ENCODE results near the gene CDH5. TPM values are rescaled to one million over a fixed set of nuclear protein-coding genes. Genes with fewer than 3 reads are reported as not detected.

CDH5 gene
- total and polyA plus RNA-seq, 12 donors = 39.4 to 81.2 (median 52.9) TPM

DNA sequence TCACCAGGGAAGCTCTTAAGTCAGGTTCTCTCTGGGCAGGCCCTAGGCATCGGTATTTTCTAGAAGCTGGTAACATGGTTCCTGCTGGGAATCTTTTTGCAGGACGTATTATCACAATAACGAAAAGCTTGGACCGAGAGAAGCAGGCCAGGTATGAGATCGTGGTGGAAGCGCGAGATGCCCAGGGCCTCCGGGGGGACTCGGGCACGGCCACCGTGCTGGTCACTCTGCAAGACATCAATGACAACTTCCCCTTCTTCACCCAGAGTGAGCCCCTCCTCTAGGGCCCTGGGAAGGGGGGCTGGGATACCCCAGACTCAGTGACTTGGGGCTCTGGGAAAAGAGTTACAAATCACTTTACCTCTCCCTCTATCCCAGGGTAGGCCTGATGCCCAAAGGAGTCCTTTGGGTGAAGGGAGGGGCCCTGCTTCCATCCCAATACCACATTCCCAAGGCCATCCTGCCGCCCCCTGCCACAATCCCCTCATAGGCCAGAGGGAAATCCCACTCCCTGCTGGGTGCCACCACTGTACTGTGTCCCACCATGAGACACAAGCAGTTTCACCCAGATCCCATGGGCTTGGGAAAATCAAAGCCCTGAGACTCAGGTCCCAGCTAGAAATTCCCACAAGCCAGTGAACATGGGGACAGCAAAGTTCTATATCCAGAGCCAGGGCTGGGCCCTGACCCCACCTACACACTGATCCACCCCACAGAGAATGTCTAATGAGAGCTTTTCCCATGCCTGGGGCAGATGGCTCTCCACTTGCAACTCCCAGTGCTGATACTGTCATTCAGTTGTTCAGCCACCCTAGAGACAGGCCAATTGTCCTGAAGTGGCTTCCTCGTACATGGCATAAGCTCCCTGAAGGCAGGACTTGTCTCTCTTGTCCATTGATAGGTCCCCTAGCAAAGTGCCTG, 23.0 kb downstream of the CDH5 start:
- TF ChIP-seq, protein P1, sequence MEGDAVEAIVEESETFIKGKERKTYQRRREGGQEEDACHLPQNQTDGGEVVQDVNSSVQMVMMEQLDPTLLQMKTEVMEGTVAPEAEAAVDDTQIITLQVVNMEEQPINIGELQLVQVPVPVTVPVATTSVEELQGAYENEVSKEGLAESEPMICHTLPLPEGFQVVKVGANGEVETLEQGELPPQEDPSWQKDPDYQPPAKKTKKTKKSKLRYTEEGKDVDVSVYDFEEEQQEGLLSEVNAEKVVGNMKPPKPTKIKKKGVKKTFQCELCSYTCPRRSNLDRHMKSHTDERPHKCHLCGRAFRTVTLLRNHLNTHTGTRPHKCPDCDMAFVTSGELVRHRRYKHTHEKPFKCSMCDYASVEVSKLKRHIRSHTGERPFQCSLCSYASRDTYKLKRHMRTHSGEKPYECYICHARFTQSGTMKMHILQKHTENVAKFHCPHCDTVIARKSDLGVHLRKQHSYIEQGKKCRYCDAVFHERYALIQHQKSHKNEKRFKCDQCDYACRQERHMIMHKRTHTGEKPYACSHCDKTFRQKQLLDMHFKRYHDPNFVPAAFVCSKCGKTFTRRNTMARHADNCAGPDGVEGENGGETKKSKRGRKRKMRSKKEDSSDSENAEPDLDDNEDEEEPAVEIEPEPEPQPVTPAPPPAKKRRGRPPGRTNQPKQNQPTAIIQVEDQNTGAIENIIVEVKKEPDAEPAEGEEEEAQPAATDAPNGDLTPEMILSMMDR (IDR thresholded peaks at IDR 0.05) = no peak
- Histone ChIP-seq H3K4me3 (no peak overlapping the region), H3K36me3 (peaks cover 0 to 81% (median 6%) of the 10 kb centered on the region in 9 donors), H3K4me1 (peaks cover 0 to 59% (median 15%) of the 10 kb centered on the region in 9 donors), H3K9me3 (peaks cover 0 to 5% (median 0%) of the 10 kb centered on the region in 11 donors), H3K27me3 (no peaks in the 10 kb centered on the region), H3K27ac (no peak overlapping the region)
- WGBS, 2 donors = 95% methylated on average over 13 of the region's 13 CpGs
- intact Hi-C loops (cut with DNase I) = loop anchor here in 1 of 10 donors (10.0 kb wide), 1 partner anchor 1165 kb away; no protein-coding TSS in a partner anchor
- ATAC-seq (no peak), DNase-seq (no peak)

DNA sequence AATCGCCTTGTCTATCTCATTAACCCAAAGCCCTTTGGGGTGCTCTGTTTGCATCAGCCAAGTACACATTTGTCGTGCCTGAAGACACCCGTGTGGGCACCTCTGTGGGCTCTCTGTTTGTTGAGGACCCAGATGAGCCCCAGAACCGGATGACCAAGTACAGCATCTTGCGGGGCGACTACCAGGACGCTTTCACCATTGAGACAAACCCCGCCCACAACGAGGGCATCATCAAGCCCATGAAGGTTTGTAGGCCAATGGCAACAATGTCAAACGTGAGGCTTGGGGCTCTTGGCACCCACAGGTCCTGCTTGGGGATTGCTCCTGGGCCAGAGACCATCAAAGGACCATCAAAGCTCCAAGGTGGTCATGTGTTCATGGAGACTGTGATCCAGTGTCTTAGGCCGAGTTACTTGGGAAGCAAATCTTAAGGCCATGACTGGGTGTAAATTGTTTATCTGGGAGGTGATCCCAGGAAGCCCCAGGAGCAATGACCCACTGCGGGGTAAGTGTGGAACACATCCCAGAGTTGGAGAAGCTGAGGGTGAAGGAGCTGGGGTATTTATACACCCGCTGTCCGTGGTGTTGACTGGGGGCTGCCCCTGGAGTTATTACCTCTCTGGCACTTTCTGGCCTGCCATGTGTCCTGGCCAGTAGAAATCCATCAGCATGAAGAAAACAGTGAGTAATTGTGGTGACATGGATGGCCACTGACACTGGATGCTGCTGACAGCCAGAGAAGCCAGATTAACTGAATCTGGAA, 24.0 kb downstream of the CDH5 start:
- Histone ChIP-seq H3K9me3 (peaks cover 0 to under 1% (median 0%) of the 10 kb centered on the region in 11 donors), H3K27me3 (no peaks in the 10 kb centered on the region), H3K36me3 (peaks cover 0 to 90% (median 6%) of the 10 kb centered on the region in 9 donors), H3K27ac (peak overlapping the region in 1 of 10 donors; percentile 12), H3K4me3 (no peak overlapping the region), H3K4me1 (peaks cover 0 to 51% (median 15%) of the 10 kb centered on the region in 9 donors)
- intact Hi-C loops (cut with DNase I) = loop anchor here in 1 of 10 donors (10.0 kb wide), 1 partner anchor 1164 kb away; no protein-coding TSS in a partner anchor
- DNase-seq (peak in 1 of 2 donors; percentile 2), ATAC-seq (no peak)
- 90 to 94% methylated on average over 14 of the region's 14 CpGs for WGBS, 2 donors
- TF ChIP-seq, protein P1 (IDR thresholded peaks at IDR 0.05) = no peak

DNA sequence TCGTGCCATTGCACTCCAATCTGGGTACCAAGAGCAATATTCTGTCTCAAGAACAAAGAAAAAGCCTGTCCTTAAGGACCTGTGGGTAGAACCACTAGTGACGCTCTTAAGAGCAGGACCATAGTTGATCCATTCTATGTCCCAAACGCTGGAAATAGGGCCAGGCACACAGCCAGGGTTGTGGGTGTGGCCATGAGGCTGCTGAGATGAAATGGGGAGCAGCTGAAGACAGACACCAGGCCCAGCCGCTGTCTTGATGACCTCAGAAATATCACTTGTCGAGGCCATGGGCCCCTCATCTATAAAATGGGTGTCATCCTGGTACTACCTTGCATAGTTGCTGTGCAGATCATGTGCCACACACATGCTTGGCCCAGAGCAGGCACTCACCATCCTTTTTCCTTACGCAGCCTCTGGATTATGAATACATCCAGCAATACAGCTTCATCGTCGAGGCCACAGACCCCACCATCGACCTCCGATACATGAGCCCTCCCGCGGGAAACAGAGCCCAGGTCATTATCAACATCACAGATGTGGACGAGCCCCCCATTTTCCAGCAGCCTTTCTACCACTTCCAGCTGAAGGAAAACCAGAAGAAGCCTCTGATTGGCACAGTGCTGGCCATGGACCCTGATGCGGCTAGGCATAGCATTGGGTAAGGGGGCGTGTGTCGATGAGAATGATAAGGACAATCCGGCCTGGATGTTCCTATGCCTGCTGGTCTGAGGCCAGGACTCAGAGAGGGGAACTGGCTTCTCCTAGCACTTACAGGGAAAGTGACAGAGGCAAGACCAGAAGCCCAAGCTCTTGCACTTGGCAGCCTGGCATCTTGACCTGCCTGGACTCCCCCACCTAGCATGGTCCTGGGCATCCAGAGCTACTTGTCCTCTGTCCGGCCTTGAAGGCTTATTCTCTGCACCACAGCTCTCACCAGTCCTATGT, 25.5 kb downstream of the CDH5 start:
- Histone ChIP-seq H3K27ac (no peak overlapping the region), H3K27me3 (no peaks in the 10 kb centered on the region), H3K4me3 (no peak overlapping the region), H3K36me3 (peaks cover 0 to 99% (median 6%) of the 10 kb centered on the region in 9 donors), H3K4me1 (peaks cover 0 to 36% (median 9%) of the 10 kb centered on the region in 9 donors), H3K9me3 (no peaks in the 10 kb centered on the region)
- 77 to 81% methylated on average over 18 of the region's 18 CpGs for WGBS, 2 donors
- DNase-seq (no peak), ATAC-seq (peak in 2 of 8 donors; percentile 33 to 34)
- intact Hi-C loops (cut with DNase I) = loop anchor here in 1 of 10 donors (10.0 kb wide), 1 partner anchor 1163 kb away; no protein-coding TSS in a partner anchor
- TF ChIP-seq, protein P1 (IDR thresholded peaks at IDR 0.05) = no peak

All from heart right ventricle (tissue), 16 donors.